K562 (cell line): ENCODE data around the gene STARD8. TPM values are rescaled to one million over a fixed set of nuclear protein-coding genes. Genes with fewer than 3 reads are reported as not detected.
"Not testable (repeated sequence)": the region's sequence is repeated elsewhere in the genome, so short reads cannot be mapped to it uniquely, and the experiment has no call there.

Experiments
- ATAC-seq: fragments of 200-7000 bp; cut with Tn5 transposase; 3 replicates; pipeline ENCODE4 v1.9.1; 2020; ENCODE audit warnings: moderate library complexity
- BruUV-seq: library from RNA; stranded (reverse); fragments of 400-500 nt; replicated peaks from 2 replicates; lab custom pipeline; 2021; lab: Mats Ljungman, UMichigan
- CTCF ChIA-PET: fragments of 300-600 bp; formaldehyde crosslinking; extraction: SDS; loops from one replicate; lab custom pipeline; 2021; ENCODE audit warnings: low intra/inter-chr PET ratio; lab: Yijun Ruan, JAX
- POLR2A ChIA-PET: fragments of 300-600, 350-650 bp; sonication (Branson Sonifier 250); formaldehyde crosslinking; extraction: SDS; loops from one replicate; lab custom pipeline; 2021; ENCODE audit warnings: antibody characterized with exemption, inconsistent platforms; lab: Yijun Ruan, JAX
- DNase-seq, 4 experiments: peaks; one replicate each; pipeline versions ENCODE4 v3.0.0 to v3.0.0-alpha.2; 2011 to 2018; ENCODE audit warnings: low spot score in 3 of 4, mixed read lengths in 3 of 4; ENCODE audit errors: extremely low read depth in 1 of 4
- FAIRE-seq: peaks from 2 replicates; lab custom pipeline; 2011; peaks lifted over from hg19 to GRCh38; lab: Jason Lieb, UNC
- H2AFZ ChIP-seq: 2 replicates; pipeline ENCODE4 v1.6.0; 2011; ENCODE audit warnings: low read depth, low read length, control low read depth, inconsistent platforms
- H3K27ac ChIP-seq: fragments of 200-600 bp; 3 replicates; pipeline ENCODE4 v1.8.0; 2011; ENCODE audit warnings: low read depth, mild to moderate bottlenecking, control low read depth, inconsistent platforms, low read length, moderate library complexity, mixed read lengths; ENCODE audit errors: extremely low read depth
- H3K27me3 ChIP-seq, 2 experiments: fragments of 300-600 bp in 1 of 2; 2 replicates in 1 of 2; 3 replicates in 1 of 2; pipeline versions ENCODE4 v1.6.0 to v1.8.0; 2011; ENCODE audit warnings: inconsistent platforms in 2 of 2, low read length in 2 of 2, mild to moderate bottlenecking in 1 of 2, mixed read lengths in 1 of 2, moderate library complexity in 1 of 2; ENCODE audit not compliant: control insufficient read depth in 2 of 2, insufficient read depth in 2 of 2
- H3K36me3 ChIP-seq: fragments of 300-600 bp; 3 replicates; pipeline ENCODE4 v1.8.0; 2011; ENCODE audit warnings: mild to moderate bottlenecking, low read length, inconsistent platforms; ENCODE audit not compliant: control insufficient read depth, insufficient read depth
- H3K4me1 ChIP-seq, 2 experiments: fragments of 200-600 bp in 1 of 2; replicated peaks in 1 of 2; 2 replicates in 1 of 2; 3 replicates in 1 of 2; pipeline versions ENCODE4 v1.5.1 to v1.8.0; 2011; ENCODE audit warnings: inconsistent platforms in 2 of 2, low read length in 2 of 2, mild to moderate bottlenecking in 1 of 2, mixed read lengths in 1 of 2, moderate library complexity in 1 of 2; ENCODE audit not compliant: control insufficient read depth in 2 of 2, insufficient read depth in 2 of 2
- H3K4me2 ChIP-seq: 2 replicates; pipeline ENCODE4 v1.6.1; 2011; ENCODE audit warnings: low read length, control low read depth, inconsistent platforms, mixed read lengths; ENCODE audit not compliant: insufficient read depth
- H3K4me3 ChIP-seq: fragments of 200-600 bp; sonication (generic), shearing (Covaris generic); 2 replicates; pipeline ENCODE4 v1.5.1; 2016; ENCODE audit warnings: control low read depth, inconsistent platforms
- H3K79me2 ChIP-seq: fragments of 200-600 bp; 3 replicates; pipeline ENCODE4 v1.8.0; 2011; ENCODE audit warnings: low read length, inconsistent platforms; ENCODE audit not compliant: control insufficient read depth, insufficient read depth
- H3K9ac ChIP-seq, 2 experiments: 2 replicates each; pipeline versions ENCODE4 v1.6.0 to v1.6.1; 2011; ENCODE audit warnings: low read depth in 2 of 2, low read length in 2 of 2, control low read depth in 1 of 2, inconsistent platforms in 1 of 2, mild to moderate bottlenecking in 1 of 2, mixed read lengths in 1 of 2; ENCODE audit not compliant: insufficient read depth in 1 of 2
- H3K9me1 ChIP-seq: one replicate; pipeline ENCODE4 v1.6.0; 2011; ENCODE audit warnings: inconsistent platforms, mild to moderate bottlenecking, low read length, moderate library complexity; ENCODE audit not compliant: control insufficient read depth, insufficient read depth
- H3K9me3 ChIP-seq: replicated peaks from 2 replicates; pipeline ENCODE4 v1.5.1; 2011; ENCODE audit warnings: low read depth, low read length, inconsistent platforms; ENCODE audit not compliant: control insufficient read depth, insufficient read depth
- H4K20me1 ChIP-seq: replicated peaks from 2 replicates; pipeline ENCODE4 v1.6.1; 2011; ENCODE audit warnings: low read length, inconsistent platforms, mixed read lengths; ENCODE audit not compliant: control insufficient read depth, insufficient read depth
- ZNF146 ChIP-seq: IDR thresholded peaks from one replicate; pipeline ENCODE4 v1.6.1; 2018; ENCODE audit warnings: missing compliant biosample characterization; ENCODE audit not compliant: unreplicated experiment
- ZNF354B ChIP-seq: fragments of 250-450 bp; sonication (Bioruptor Pico); IDR thresholded peaks from 2 replicates; pipeline ENCODE4 v1.4.0; 2020
- ZNF507 ChIP-seq: conservative IDR thresholded peaks from 2 replicates; pipeline ENCODE4 v1.6.1; 2017; ENCODE audit warnings: missing genetic modification characterization, missing compliant biosample characterization
- WGBS: fragments of 100-300 bp; shearing (Covaris generic); methylation state at CpG from one replicate; pipeline ENCODE4 v1.1.6; 2016; ENCODE audit warnings: low coverage, mixed read lengths; ENCODE audit not compliant: insufficient coverage; ENCODE audit errors: missing lambda C conversion rate; 5-methylcytosine and 5-hydroxymethylcytosine counted together
- in situ Hi-C: fragments of 300-500 bp; cut with MboI; formaldehyde crosslinking; loops from 4 replicates; pipeline ENCODE4 v1.15.0; 2018; ENCODE audit warnings: inconsistent platforms, mixed read lengths
- intact Hi-C: fragments of 100-400 bp; cut with micrococcal nuclease; formaldehyde crosslinking; loops from 2 replicates; pipeline ENCODE4 v1.14.2; 2022
- polyA plus RNA-seq, 8 experiments: library from polyadenylated mRNA; depleted of rRNA in 4 of 8; stranded (reverse) in 5 of 8; unstranded in 3 of 8; fragments of >200 nt; fragmentation: Nextera tagmentation in 2 of 8; fragmentation: Illumina TruSeq in 1 of 8; extraction: Ambion mirVana in 2 of 8; extraction: Trizol in 1 of 8; gene quantifications; 2 replicates each; pipeline versions ENCODE4 v1.2.1 to v1.2.3, GENCODE V29; 2011 to 2014; ENCODE audit warnings: inconsistent platforms in 1 of 8, missing spikeins in 1 of 8
- total RNA-seq, 7 experiments: library from RNA; depleted of rRNA in 6 of 7; stranded (reverse); fragments of >200 nt in 6 of 7; fragmentation: Illumina TruSeq in 2 of 7; extraction: Trizol in 2 of 7; gene quantifications; 2 replicates each; pipeline versions ENCODE4 v1.2.1 to v1.2.3, GENCODE V29; 2011 to 2021; ENCODE audit warnings: low replicate concordance in 1 of 7

STARD8 gene
- total and polyA plus RNA-seq, 9 of the 15 experiments (the other 6 are each of a cell fraction or from before 2014, with no cell fraction given) = 1.6 to 35.0 (median 15.9) TPM

DNA sequence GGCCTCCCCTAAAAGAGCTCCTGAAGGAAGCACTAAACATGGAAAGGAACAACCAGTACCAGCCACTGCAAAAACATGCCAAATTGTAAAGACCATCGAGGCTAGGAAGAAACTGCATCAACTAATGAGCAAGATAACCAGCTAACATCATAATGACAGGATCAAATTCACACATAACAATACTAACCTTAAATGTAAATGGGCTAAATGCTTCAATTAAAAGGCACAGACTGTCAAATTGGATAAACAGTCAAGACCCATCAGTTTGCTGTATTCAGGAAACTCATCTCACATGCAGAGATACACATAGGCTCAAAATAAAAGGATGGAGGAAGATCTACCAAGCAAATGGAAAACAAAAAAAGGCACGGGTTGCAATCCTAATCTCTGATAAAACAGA lies 43.2 kb upstream of the STARD8 start:
- H3K27me3 ChIP-seq, H3K4me2 ChIP-seq, H3K9me3 ChIP-seq, CTCF ChIA-PET, ATAC-seq, H3K4me1 ChIP-seq, H3K9ac ChIP-seq, intact Hi-C loops, POLR2A ChIA-PET, H3K36me3 ChIP-seq, H3K27ac ChIP-seq, H2AFZ ChIP-seq, DNase-seq, H3K9me1 ChIP-seq, FAIRE-seq, BruUV-seq, in situ Hi-C loops, H4K20me1 ChIP-seq, H3K79me2 ChIP-seq, H3K4me3 ChIP-seq: not testable (repeated sequence)
- WGBS = 0% methylated on average over 1 of the region's 2 CpGs
- TF ChIP-seq ZNF507 = peak; percentile 94
- TF ChIP-seq ZNF354B (CRISPR knock-in tag) = peak; percentile 53; the same call in 1 of the 2 replicates

- H3K27ac ChIP-seq, H3K79me2 ChIP-seq, intact Hi-C loops, BruUV-seq, H3K9me1 ChIP-seq, in situ Hi-C loops, ATAC-seq, POLR2A ChIA-PET, H3K4me2 ChIP-seq, H3K9me3 ChIP-seq, H2AFZ ChIP-seq, H3K36me3 ChIP-seq, FAIRE-seq, H3K9ac ChIP-seq, H3K4me1 ChIP-seq, CTCF ChIA-PET, H4K20me1 ChIP-seq, H3K4me3 ChIP-seq, DNase-seq, H3K27me3 ChIP-seq: not testable (repeated sequence)
- 20% methylated on average over 2 of the region's 3 CpGs for WGBS
- peak; percentile 64 for TF ChIP-seq ZNF146
Observed at GRCh38 chrX:68614733-68615132, 32.7 kb upstream of the STARD8 start.
